WTC11 (cell line): ENCODE data around the gene SMIM13. TPM values are rescaled to one million over a fixed set of nuclear protein-coding genes. Genes with fewer than 3 reads are reported as not detected.

Experiments used
- ATAC-seq: fragments of 200-7000 bp; cut with Tn5 transposase; 2 replicates; pipeline ENCODE4 v1.10.0; 2021; ENCODE audit warnings: mild to moderate bottlenecking, moderate library complexity
- CTCF ChIA-PET: fragments of 300-600 bp; sonication (Branson Sonifier 250); formaldehyde crosslinking; loops from one replicate; lab custom pipeline; 2021; ENCODE audit warnings: antibody characterized with exemption; lab: Charles Lee
- POLR2A ChIA-PET: fragments of 350-600 bp; sonication (Branson Sonifier 250); formaldehyde crosslinking; loops from one replicate; lab custom pipeline; 2021; ENCODE audit warnings: antibody characterized with exemption; lab: Charles Lee
- DNase-seq: peaks from one replicate; pipeline ENCODE4 v3.0.0; 2021; ENCODE audit warnings: low spot score
- H3K27ac Mint-ChIP-seq: 2 replicates; pipeline ENCODE4 v1.8.0; 2021; ENCODE audit warnings: mixed read lengths
- H3K27me3 Mint-ChIP-seq: 2 replicates; pipeline ENCODE4 v1.8.0; 2021; ENCODE audit warnings: low read depth, mild to moderate bottlenecking, moderate library complexity, mixed read lengths
- H3K36me3 Mint-ChIP-seq: 2 replicates; pipeline ENCODE4 v1.8.0; 2021; ENCODE audit warnings: mixed read lengths
- H3K4me1 Mint-ChIP-seq: 2 replicates; pipeline ENCODE4 v1.8.0; 2022; ENCODE audit warnings: mixed read lengths
- H3K4me3 Mint-ChIP-seq: 2 replicates; pipeline ENCODE4 v1.8.0; 2021; ENCODE audit warnings: mild to moderate bottlenecking, moderate library complexity, mixed read lengths
- H3K9me3 Mint-ChIP-seq: 2 replicates; pipeline ENCODE4 v1.8.0; 2021; ENCODE audit warnings: mixed read lengths
- ARID4B ChIP-seq: sonication (generic); formaldehyde crosslinking; IDR thresholded peaks from 2 replicates; pipeline ENCODE4 v1.8.0; 2023; ENCODE audit warnings: missing genetic modification reagents, mild to moderate bottlenecking, borderline replicate concordance
- ATF6 ChIP-seq: sonication (generic); formaldehyde crosslinking; IDR thresholded peaks from 2 replicates; pipeline ENCODE4 v1.8.1; 2023; ENCODE audit warnings: mild to moderate bottlenecking, missing genetic modification reagents
- E2F5 ChIP-seq: sonication (generic); formaldehyde crosslinking; IDR thresholded peaks from 2 replicates; pipeline ENCODE4 v1.8.1; 2022; ENCODE audit warnings: mild to moderate bottlenecking, moderate library complexity, missing genetic modification reagents
- ERG ChIP-seq: fragments of 250-450 bp; sonication (Bioruptor Pico); IDR thresholded peaks from 2 replicates; pipeline ENCODE4 v1.8.0; 2021; ENCODE audit warnings: mild to moderate bottlenecking
- MAX ChIP-seq: sonication (generic); formaldehyde crosslinking; IDR thresholded peaks from 2 replicates; pipeline ENCODE4 v1.8.0; 2022; ENCODE audit warnings: mild to moderate bottlenecking, missing genetic modification reagents
- SOX15 ChIP-seq: fragments of 250-450 bp; sonication (Bioruptor Pico); IDR thresholded peaks from 2 replicates; pipeline ENCODE4 v1.9.0; 2021; ENCODE audit warnings: mild to moderate bottlenecking
- TP53 ChIP-seq: sonication (generic); formaldehyde crosslinking; IDR thresholded peaks from 2 replicates; pipeline ENCODE4 v1.8.1; 2023; ENCODE audit warnings: mild to moderate bottlenecking, missing genetic modification reagents
- ZBTB43 ChIP-seq: sonication (generic); formaldehyde crosslinking; IDR thresholded peaks from 2 replicates; pipeline ENCODE4 v1.8.1; 2023; ENCODE audit warnings: mild to moderate bottlenecking, missing genetic modification reagents
- ZNF396 ChIP-seq: fragments of 250-450 bp; sonication (Bioruptor Pico); IDR thresholded peaks from 2 replicates; pipeline ENCODE4 v1.8.0; 2021; ENCODE audit warnings: mild to moderate bottlenecking, moderate library complexity, borderline replicate concordance
- ZSCAN18 ChIP-seq: fragments of 250-450 bp; sonication (Bioruptor Pico); IDR thresholded peaks from 2 replicates; pipeline ENCODE4 v2.1.2; 2022; ENCODE audit warnings: mild to moderate bottlenecking, moderate library complexity
- total RNA-seq: library from RNA; stranded (reverse); gene quantifications from 3 replicates; pipeline ENCODE4 v1.2.3, GENCODE V29; 2021

The SMIM13 gene
- total RNA-seq, 1 experiment from 2014 or later = 9.7 TPM

GRCh38 chr6:11152581-11152980, 58.9 kb downstream of the SMIM13 start:
- no peak for DNase-seq
- CTCF ChIA-PET = no interaction called here
- Mint-ChIP-seq H3K9me3 (no peaks in the 10 kb centered on the region), H3K36me3 (no peaks in the 10 kb centered on the region), H3K4me3 (no peak overlapping the region), H3K27ac (no peak overlapping the region), H3K27me3 (no peaks in the 10 kb centered on the region), H3K4me1 (peaks cover 31% of the 10 kb centered on the region)
- TF ChIP-seq ZNF396 (CRISPR knock-in tag) (no peak), ATF6 (CRISPR knock-in tag) (no peak), SOX15 (CRISPR knock-in tag) (no peak), ARID4B (CRISPR knock-in tag) (no peak), MAX (CRISPR knock-in tag) (no peak), E2F5 (CRISPR knock-in tag) (no peak), TP53 (CRISPR knock-in tag) (no peak), ZBTB43 (CRISPR knock-in tag) (no peak), ERG (CRISPR knock-in tag) (no peak), ZSCAN18 (CRISPR knock-in tag) (no peak)
- POLR2A ChIA-PET = no interaction called here
- ATAC-seq = no peak

GRCh38 chr6:11153447-11153846, 59.8 kb downstream of the SMIM13 start:
- H3K36me3 Mint-ChIP-seq = no peaks in the 10 kb centered on the region
- POLR2A ChIA-PET = no interaction called here
- CTCF ChIA-PET = no interaction called here
- H3K27ac Mint-ChIP-seq = no peak overlapping the region
- no peak overlapping the region for H3K4me3 Mint-ChIP-seq
- no peak for ATAC-seq
- TF ChIP-seq E2F5 (CRISPR knock-in tag) = no peak
- H3K27me3 Mint-ChIP-seq = no peaks in the 10 kb centered on the region
- DNase-seq = no peak
- H3K4me1 Mint-ChIP-seq = peaks cover 31% of the 10 kb centered on the region
- no peaks in the 10 kb centered on the region for H3K9me3 Mint-ChIP-seq
